Tibial nerve (tissue), 3 donors: ENCODE data around the gene TPRN.

Experiments used
- POLR2A ChIP-seq, 2 donors: fragments of 450-650 bp; IDR thresholded peaks; one replicate each; pipeline ENCODE4 v1.6.1; 2017; ENCODE audit warnings: antibody characterized with exemption in 2 of 2, mild to moderate bottlenecking in 2 of 2, moderate library complexity in 2 of 2
- TF ChIP-seq, protein P1 (sequence below), 5 experiments: fragments of 200-600 bp in 3 of 5; fragments of 450-650 bp in 2 of 5; sonication (generic) in 3 of 5; IDR thresholded peaks; one replicate each; pipeline ENCODE4 v1.5.1; 2016 to 2019; ENCODE audit warnings: antibody characterized with exemption in 5 of 5, mild to moderate bottlenecking in 3 of 5, moderate library complexity in 2 of 5

GRCh38 chr9:137240841-137241489, 40.4 kb upstream of the TPRN start, which contains the start of gene TUBB4B:
- TF ChIP-seq, protein P1, sequence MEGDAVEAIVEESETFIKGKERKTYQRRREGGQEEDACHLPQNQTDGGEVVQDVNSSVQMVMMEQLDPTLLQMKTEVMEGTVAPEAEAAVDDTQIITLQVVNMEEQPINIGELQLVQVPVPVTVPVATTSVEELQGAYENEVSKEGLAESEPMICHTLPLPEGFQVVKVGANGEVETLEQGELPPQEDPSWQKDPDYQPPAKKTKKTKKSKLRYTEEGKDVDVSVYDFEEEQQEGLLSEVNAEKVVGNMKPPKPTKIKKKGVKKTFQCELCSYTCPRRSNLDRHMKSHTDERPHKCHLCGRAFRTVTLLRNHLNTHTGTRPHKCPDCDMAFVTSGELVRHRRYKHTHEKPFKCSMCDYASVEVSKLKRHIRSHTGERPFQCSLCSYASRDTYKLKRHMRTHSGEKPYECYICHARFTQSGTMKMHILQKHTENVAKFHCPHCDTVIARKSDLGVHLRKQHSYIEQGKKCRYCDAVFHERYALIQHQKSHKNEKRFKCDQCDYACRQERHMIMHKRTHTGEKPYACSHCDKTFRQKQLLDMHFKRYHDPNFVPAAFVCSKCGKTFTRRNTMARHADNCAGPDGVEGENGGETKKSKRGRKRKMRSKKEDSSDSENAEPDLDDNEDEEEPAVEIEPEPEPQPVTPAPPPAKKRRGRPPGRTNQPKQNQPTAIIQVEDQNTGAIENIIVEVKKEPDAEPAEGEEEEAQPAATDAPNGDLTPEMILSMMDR (IDR thresholded peaks at IDR 0.05), result peak in 2 of 5 experiments; percentile 8 to 61
- peak; percentile 99 to 100 for TF ChIP-seq POLR2A (IDR thresholded peaks at IDR 0.05)
